ENCODE results near the gene KIRREL3. TPM values are rescaled to one million over a fixed set of nuclear protein-coding genes. Genes with fewer than 3 reads are reported as not detected.

Gene KIRREL3
- total and polyA plus RNA-seq, 3 experiments from 2014 or later, result not detected

DNA sequence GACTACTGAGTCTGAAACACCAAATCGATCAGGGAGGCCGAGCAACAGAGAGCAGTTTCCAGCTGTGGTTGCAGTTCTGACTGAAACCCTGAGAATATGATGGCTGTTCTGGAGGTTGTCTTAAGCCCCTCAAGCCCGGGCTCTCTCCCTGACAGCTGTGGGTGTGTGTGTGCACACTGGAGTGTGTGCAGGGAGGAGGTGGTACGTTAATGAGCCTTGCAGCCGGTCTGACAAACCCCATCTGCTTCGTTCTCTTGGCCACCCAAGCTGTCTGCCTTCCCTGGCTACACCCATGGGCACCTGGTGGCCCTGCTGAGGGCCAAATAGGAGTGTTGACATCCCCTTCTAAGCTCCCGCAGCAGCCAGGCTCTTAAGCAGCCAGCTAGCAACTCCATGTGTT lies 189.8 kb downstream of the KIRREL3 start:
- no peak overlapping the region for H3K4me3 ChIP-seq (ENCODE audit: low read length)
- no peaks in the 10 kb centered on the region for H3K36me3 Mint-ChIP-seq
- peaks cover 3 to 7% of the 10 kb centered on the region in 2 donors for H3K27me3 Mint-ChIP-seq
- no peaks in the 10 kb centered on the region for H3K36me3 ChIP-seq (ENCODE audit: insufficient read depth, low read length)
- no peaks in the 10 kb centered on the region for H3K4me1 Mint-ChIP-seq
- peaks cover 0 to 8% (median 0%) of the 10 kb centered on the region in 5 donors for H3K9me3 Mint-ChIP-seq
- ChIA-PET POLR2A (no interaction called here), CTCF (no interaction called here)
- H3K4me3 Mint-ChIP-seq, result no peak overlapping the region
- H3K9me3 ChIP-seq (ENCODE audit: low read length), result no peaks in the 10 kb centered on the region
- H3K27ac Mint-ChIP-seq, result no peak overlapping the region
- no peaks in the 10 kb centered on the region for H3K4me1 ChIP-seq (ENCODE audit: insufficient read depth, low read length)
- DNase-seq, result no peak
- no peak overlapping the region for H3K27ac ChIP-seq (ENCODE audit: low read depth, low read length)
- no peaks in the 10 kb centered on the region for H3K27me3 ChIP-seq (ENCODE audit: insufficient read depth, low read length, poor library complexity, severe bottlenecking)

GRCh38 chr11:126809514-126810289 lies 190.9 kb downstream of the KIRREL3 start:
- Mint-ChIP-seq H3K4me3 (no peak overlapping the region), H3K4me1 (no peaks in the 10 kb centered on the region), H3K27me3 (peaks cover 4 to 7% of the 10 kb centered on the region in 2 donors), H3K36me3 (no peaks in the 10 kb centered on the region), H3K9me3 (peaks cover 0 to 6% (median 0%) of the 10 kb centered on the region in 5 donors), H3K27ac (no peak overlapping the region)
- Histone ChIP-seq H3K9me3 (ENCODE audit: low read length) (no peaks in the 10 kb centered on the region), H3K27me3 (ENCODE audit: insufficient read depth, low read length, poor library complexity, severe bottlenecking) (no peaks in the 10 kb centered on the region), H3K4me1 (ENCODE audit: insufficient read depth, low read length) (no peaks in the 10 kb centered on the region), H3K27ac (ENCODE audit: low read depth, low read length) (no peak overlapping the region), H3K36me3 (ENCODE audit: insufficient read depth, low read length) (no peaks in the 10 kb centered on the region), H3K4me3 (ENCODE audit: low read length) (no peak overlapping the region)
- DNase-seq, result no peak
- ChIA-PET CTCF (no interaction called here), POLR2A (no interaction called here)

DNA sequence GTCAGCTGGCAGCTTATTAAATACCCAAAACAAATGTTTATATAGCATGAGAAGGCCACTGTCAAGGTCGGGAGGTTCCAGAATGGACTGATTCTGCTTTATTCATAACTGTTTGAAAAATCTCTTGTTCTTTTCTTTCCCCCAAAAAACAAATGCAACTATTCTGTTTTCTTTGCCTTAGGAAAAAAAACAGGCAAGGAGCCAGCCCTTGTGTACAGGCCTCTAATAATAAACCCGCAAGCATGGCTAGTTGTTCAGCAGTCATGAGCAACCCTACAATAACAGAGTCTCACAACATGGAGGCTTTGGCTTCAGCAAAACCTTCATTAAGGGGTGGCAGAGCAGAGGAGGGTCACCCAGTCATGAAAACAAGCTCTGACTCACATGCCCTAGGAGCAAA lies 191.7 kb downstream of the KIRREL3 start:
- CTCF ChIA-PET, result no interaction called here

DNA sequence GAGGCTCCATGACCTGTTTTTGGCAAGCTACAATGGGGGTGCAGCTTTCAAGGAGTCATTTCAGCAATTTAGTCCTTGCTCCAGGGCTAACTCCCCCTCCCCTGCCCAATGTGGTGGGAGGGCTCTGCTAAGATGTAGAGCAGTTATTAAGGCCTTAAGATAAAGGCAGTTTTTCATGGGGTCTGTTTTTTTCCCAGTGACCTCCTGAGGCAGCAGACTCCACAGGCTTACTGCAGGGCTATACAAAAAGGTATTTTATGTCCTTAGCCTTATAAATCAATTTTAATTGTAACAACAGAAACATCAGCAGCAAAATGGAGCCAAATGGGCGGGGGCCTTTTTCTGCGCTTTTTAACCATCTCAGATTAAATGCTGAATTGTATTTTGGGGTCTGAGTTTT lies 192.3 kb downstream of the KIRREL3 start:
- Mint-ChIP-seq H3K27ac (no peak overlapping the region), H3K27me3 (peaks cover 4 to 7% of the 10 kb centered on the region in 2 donors), H3K9me3 (peaks cover 0 to 2% (median 0%) of the 10 kb centered on the region in 5 donors), H3K4me1 (no peaks in the 10 kb centered on the region), H3K4me3 (no peak overlapping the region), H3K36me3 (no peaks in the 10 kb centered on the region)
- POLR2A ChIA-PET, result no interaction called here
- no peaks in the 10 kb centered on the region for H3K36me3 ChIP-seq (ENCODE audit: insufficient read depth, low read length)
- DNase-seq, result no peak
- H3K27me3 ChIP-seq (ENCODE audit: insufficient read depth, low read length, poor library complexity, severe bottlenecking), result no peaks in the 10 kb centered on the region
- H3K27ac ChIP-seq (ENCODE audit: low read depth, low read length), result no peak overlapping the region
- H3K9me3 ChIP-seq (ENCODE audit: low read length), result no peaks in the 10 kb centered on the region
- CTCF ChIA-PET, result no interaction called here
- H3K4me3 ChIP-seq (ENCODE audit: low read length), result no peak overlapping the region
- H3K4me1 ChIP-seq (ENCODE audit: insufficient read depth, low read length), result no peaks in the 10 kb centered on the region

More for the DNA sequence above, 191.7 kb downstream of the KIRREL3 start:
- Histone ChIP-seq H3K4me1 (ENCODE audit: insufficient read depth, low read length) (no peaks in the 10 kb centered on the region), H3K36me3 (ENCODE audit: insufficient read depth, low read length) (no peaks in the 10 kb centered on the region), H3K4me3 (ENCODE audit: low read length) (no peak overlapping the region), H3K27me3 (ENCODE audit: insufficient read depth, low read length, poor library complexity, severe bottlenecking) (no peaks in the 10 kb centered on the region), H3K9me3 (ENCODE audit: low read length) (no peaks in the 10 kb centered on the region), H3K27ac (ENCODE audit: low read depth, low read length) (no peak overlapping the region)
- no peak overlapping the region for H3K4me3 Mint-ChIP-seq
- POLR2A ChIA-PET, result no interaction called here
- H3K27me3 Mint-ChIP-seq, result peaks cover 4 to 7% of the 10 kb centered on the region in 2 donors
- H3K9me3 Mint-ChIP-seq, result peaks cover 0 to 2% (median 0%) of the 10 kb centered on the region in 5 donors
- no peak overlapping the region for H3K27ac Mint-ChIP-seq
- no peaks in the 10 kb centered on the region for H3K36me3 Mint-ChIP-seq
- DNase-seq, result no peak
- H3K4me1 Mint-ChIP-seq, result no peaks in the 10 kb centered on the region

DNA sequence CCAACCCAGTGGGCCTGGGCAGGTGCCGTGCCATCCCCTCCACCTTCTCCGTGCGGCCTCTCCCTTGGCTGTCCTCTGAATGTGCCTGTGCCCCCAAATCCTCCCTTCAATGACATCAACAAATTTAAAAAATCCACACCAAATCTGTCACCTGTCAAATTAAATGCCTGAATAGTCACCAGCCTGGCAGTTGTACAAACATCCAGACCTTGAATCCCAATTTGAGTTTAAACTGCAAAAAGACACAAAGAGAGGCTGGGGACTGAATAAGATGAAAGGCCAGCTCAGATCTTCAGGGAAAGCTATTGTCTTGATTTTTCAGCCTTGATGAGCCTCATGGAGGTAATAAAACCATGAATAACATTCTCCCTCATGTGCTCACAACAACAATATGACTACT lies 194.7 kb downstream of the KIRREL3 start:
- H3K27ac Mint-ChIP-seq, result no peak overlapping the region
- Histone ChIP-seq H3K4me1 (ENCODE audit: insufficient read depth, low read length) (no peaks in the 10 kb centered on the region), H3K27me3 (ENCODE audit: insufficient read depth, low read length, poor library complexity, severe bottlenecking) (no peaks in the 10 kb centered on the region), H3K4me3 (ENCODE audit: low read length) (no peak overlapping the region), H3K9me3 (ENCODE audit: low read length) (no peaks in the 10 kb centered on the region), H3K36me3 (ENCODE audit: insufficient read depth, low read length) (no peaks in the 10 kb centered on the region), H3K27ac (ENCODE audit: low read depth, low read length) (no peak overlapping the region)
- CTCF ChIA-PET, result no interaction called here
- no peaks in the 10 kb centered on the region for H3K4me1 Mint-ChIP-seq
- no peak overlapping the region for H3K4me3 Mint-ChIP-seq
- POLR2A ChIA-PET, result no interaction called here
- no peak for DNase-seq
- no peaks in the 10 kb centered on the region for H3K36me3 Mint-ChIP-seq
- peaks cover 0 to 2% (median 0%) of the 10 kb centered on the region in 5 donors for H3K9me3 Mint-ChIP-seq
- H3K27me3 Mint-ChIP-seq, result peaks cover 4 to 8% of the 10 kb centered on the region in 2 donors

- peaks cover 0 to 2% (median 0%) of the 10 kb centered on the region in 5 donors for H3K9me3 Mint-ChIP-seq
- H3K27me3 ChIP-seq (ENCODE audit: insufficient read depth, low read length, poor library complexity, severe bottlenecking), result no peaks in the 10 kb centered on the region
- H3K4me3 Mint-ChIP-seq, result no peak overlapping the region
- no peaks in the 10 kb centered on the region for H3K4me1 Mint-ChIP-seq
- H3K9me3 ChIP-seq (ENCODE audit: low read length), result no peaks in the 10 kb centered on the region
- H3K27ac Mint-ChIP-seq, result no peak overlapping the region
- H3K4me1 ChIP-seq (ENCODE audit: insufficient read depth, low read length), result no peaks in the 10 kb centered on the region
- DNase-seq, result no peak
- no peak overlapping the region for H3K27ac ChIP-seq (ENCODE audit: low read depth, low read length)
- no peak overlapping the region for H3K4me3 ChIP-seq (ENCODE audit: low read length)
- H3K36me3 Mint-ChIP-seq, result no peaks in the 10 kb centered on the region
- H3K36me3 ChIP-seq (ENCODE audit: insufficient read depth, low read length), result no peaks in the 10 kb centered on the region
- ChIA-PET CTCF (no interaction called here), POLR2A (no interaction called here)
- peaks cover 4 to 8% of the 10 kb centered on the region in 2 donors for H3K27me3 Mint-ChIP-seq
These were observed 196.2 kb downstream of the KIRREL3 start for GRCh38 chr11:126804363-126804762.

- Histone ChIP-seq H3K27ac (ENCODE audit: low read depth, low read length) (no peak overlapping the region), H3K9me3 (ENCODE audit: low read length) (no peaks in the 10 kb centered on the region), H3K36me3 (ENCODE audit: insufficient read depth, low read length) (no peaks in the 10 kb centered on the region), H3K4me1 (ENCODE audit: insufficient read depth, low read length) (no peaks in the 10 kb centered on the region), H3K27me3 (ENCODE audit: insufficient read depth, low read length, poor library complexity, severe bottlenecking) (no peaks in the 10 kb centered on the region), H3K4me3 (ENCODE audit: low read length) (no peak overlapping the region)
- peaks cover 2 to 5% of the 10 kb centered on the region in 2 donors for H3K27me3 Mint-ChIP-seq
- H3K27ac Mint-ChIP-seq, result no peak overlapping the region
- ChIA-PET CTCF (no interaction called here), POLR2A (no interaction called here)
- H3K9me3 Mint-ChIP-seq, result peaks cover 0 to 2% (median 0%) of the 10 kb centered on the region in 5 donors
- DNase-seq, result no peak
- H3K36me3 Mint-ChIP-seq, result no peaks in the 10 kb centered on the region
- no peaks in the 10 kb centered on the region for H3K4me1 Mint-ChIP-seq
- no peak overlapping the region for H3K4me3 Mint-ChIP-seq
These were observed 200.6 kb downstream of the KIRREL3 start for GRCh38 chr11:126800009-126800408.

- no peaks in the 10 kb centered on the region for H3K9me3 ChIP-seq (ENCODE audit: low read length)
- no peak overlapping the region for H3K4me3 ChIP-seq (ENCODE audit: low read length)
- H3K27ac ChIP-seq (ENCODE audit: low read depth, low read length), result no peak overlapping the region
- no peaks in the 10 kb centered on the region for H3K4me1 Mint-ChIP-seq
- no peak overlapping the region for H3K27ac Mint-ChIP-seq
- no peaks in the 10 kb centered on the region for H3K36me3 Mint-ChIP-seq
- no peaks in the 10 kb centered on the region for H3K4me1 ChIP-seq (ENCODE audit: insufficient read depth, low read length)
- no peaks in the 10 kb centered on the region for H3K27me3 ChIP-seq (ENCODE audit: insufficient read depth, low read length, poor library complexity, severe bottlenecking)
- peaks cover 4 to 7% of the 10 kb centered on the region in 2 donors for H3K27me3 Mint-ChIP-seq
- ChIA-PET POLR2A (no interaction called here), CTCF (no interaction called here)
- no peak for DNase-seq
- peaks cover 0 to 2% (median 0%) of the 10 kb centered on the region in 5 donors for H3K9me3 Mint-ChIP-seq
- H3K36me3 ChIP-seq (ENCODE audit: insufficient read depth, low read length), result no peaks in the 10 kb centered on the region
- peak overlapping the region in 1 of 7 donors; percentile 37 for H3K4me3 Mint-ChIP-seq
These were observed 203.0 kb downstream of the KIRREL3 start for GRCh38 chr11:126797457-126798169.

Data from CD8-positive, alpha-beta memory T cell (primary cell).